ENCODE data around the gene TMEM131. TPM values are rescaled to one million over a fixed set of nuclear protein-coding genes. Genes with fewer than 3 reads are reported as not detected.

Gene TMEM131
- total RNA-seq, 4 donors from 2014 or later: 78.4 to 86.4 (median 80.5) TPM

- peak overlapping the region in 1 of 4 donors; percentile 42 for H3K27ac ChIP-seq
- no peaks in the 10 kb centered on the region for H3K36me3 ChIP-seq
- TF ChIP-seq CTCF (IDR thresholded peaks at IDR 0.05) (no peak), EP300 (IDR thresholded peaks at IDR 0.05; ENCODE audit: low read depth) (no peak), POLR2AphosphoS5 (IDR thresholded peaks at IDR 0.05) (no peak), POLR2A (IDR thresholded peaks at IDR 0.05) (no peak)
- H3K4me1 ChIP-seq: peaks cover 14 to 50% (median 37%) of the 10 kb centered on the region in 4 donors
- WGBS, 2 donors (ENCODE audit: low coverage in 1 of 2): 68 to 90% methylated on average over 3 to 7 of the region's 8 CpGs
- no peak for DNase-seq
- no peaks in the 10 kb centered on the region for H3K27me3 ChIP-seq
- no peak overlapping the region for H3K4me3 ChIP-seq
- in situ Hi-C loops (cut with MboI; ENCODE audit: low pct_ligation_motif_present in 1 of 4, low pct_unique_long_range_greater_than_20kb in 1 of 4, low sequenced_read_pairs in 3 of 4) (no loop called here), intact Hi-C loops (cut with DNase I; ENCODE audit: low total_unique reads) (loop anchor here (5.0 kb wide), 1 partner anchor 108 kb away; no protein-coding TSS in a partner anchor)
- H3K9me3 ChIP-seq: peaks cover 7 to 9% of the 10 kb centered on the region in 2 donors
Measured at GRCh38 chr2:98040331-98040939, 44.7 kb upstream of the TMEM131 start.

- no peak overlapping the region for H3K4me3 ChIP-seq
- no peaks in the 10 kb centered on the region for H3K27me3 ChIP-seq
- WGBS, 2 donors (ENCODE audit: low coverage in 1 of 2): 61 to 76% methylated on average over 5 to 12 of the region's 12 CpGs
- peaks cover 0 to 7% of the 10 kb centered on the region in 2 donors for H3K9me3 ChIP-seq
- intact Hi-C loops (cut with DNase I; ENCODE audit: low total_unique reads) (no loop called here), in situ Hi-C loops (cut with MboI; ENCODE audit: low pct_ligation_motif_present in 1 of 4, low pct_unique_long_range_greater_than_20kb in 1 of 4, low sequenced_read_pairs in 3 of 4) (no loop called here)
- no peaks in the 10 kb centered on the region for H3K36me3 ChIP-seq
- H3K27ac ChIP-seq: peak overlapping the region in 2 of 4 donors; percentile 22 to 42
- TF ChIP-seq CTCF (IDR thresholded peaks at IDR 0.05): no peak
- TF ChIP-seq EP300 (IDR thresholded peaks at IDR 0.05; ENCODE audit: low read depth): no peak
- peak in 2 of 3 donors; percentile 34 to 47 for TF ChIP-seq POLR2AphosphoS5 (IDR thresholded peaks at IDR 0.05)
- DNase-seq: peak; percentile 75
- H3K4me1 ChIP-seq: peaks cover 14 to 50% (median 37%) of the 10 kb centered on the region in 4 donors
Measured at GRCh38 chr2:98039085-98039756, 43.5 kb upstream of the TMEM131 start.

- H3K36me3 ChIP-seq: no peaks in the 10 kb centered on the region
- intact Hi-C loops (cut with DNase I; ENCODE audit: low total_unique reads) (no loop called here), in situ Hi-C loops (cut with MboI; ENCODE audit: low pct_ligation_motif_present in 1 of 4, low pct_unique_long_range_greater_than_20kb in 1 of 4, low sequenced_read_pairs in 3 of 4) (no loop called here)
- H3K27me3 ChIP-seq: no peaks in the 10 kb centered on the region
- WGBS, 2 donors (ENCODE audit: low coverage in 1 of 2): 85 to 100% methylated on average over 1 to 2 of the region's 2 CpGs
- no peak for DNase-seq
- no peak overlapping the region for H3K4me3 ChIP-seq
- peaks cover 14 to 57% (median 38%) of the 10 kb centered on the region in 4 donors for H3K4me1 ChIP-seq
- TF ChIP-seq EP300 (IDR thresholded peaks at IDR 0.05; ENCODE audit: low read depth) (no peak), POLR2AphosphoS5 (IDR thresholded peaks at IDR 0.05) (no peak), CTCF (IDR thresholded peaks at IDR 0.05) (no peak), POLR2A (IDR thresholded peaks at IDR 0.05) (no peak)
- no peak overlapping the region for H3K27ac ChIP-seq
- H3K9me3 ChIP-seq: no peaks in the 10 kb centered on the region
Measured at GRCh38 chr2:98037666-98038336, 42.1 kb upstream of the TMEM131 start.

GRCh38 chr2:98037206-98037605, 41.5 kb upstream of the TMEM131 start:
- no peak for TF ChIP-seq CTCF (IDR thresholded peaks at IDR 0.05)
- no peak for TF ChIP-seq EP300 (IDR thresholded peaks at IDR 0.05; ENCODE audit: low read depth)
- TF ChIP-seq POLR2A (IDR thresholded peaks at IDR 0.05): no peak
- intact Hi-C loops (cut with DNase I; ENCODE audit: low total_unique reads) (no loop called here), in situ Hi-C loops (cut with MboI; ENCODE audit: low pct_ligation_motif_present in 1 of 4, low pct_unique_long_range_greater_than_20kb in 1 of 4, low sequenced_read_pairs in 3 of 4) (no loop called here)
- no peak for DNase-seq
- Histone ChIP-seq H3K27me3 (no peaks in the 10 kb centered on the region), H3K36me3 (no peaks in the 10 kb centered on the region), H3K27ac (peak overlapping the region in 2 of 4 donors; percentile 42 to 50), H3K9me3 (no peaks in the 10 kb centered on the region), H3K4me3 (no peak overlapping the region), H3K4me1 (peaks cover 14 to 57% (median 38%) of the 10 kb centered on the region in 4 donors)
- 47 to 71% methylated on average over 2 of the region's 2 CpGs for WGBS, 2 donors (ENCODE audit: low coverage in 1 of 2)

Measured in transverse colon (tissue), 4 donors.